ENCODE results near the gene FLACC1.

- TF ChIP-seq POLR2A (IDR thresholded peaks at IDR 0.05; ENCODE audit: low read length): no peak
- no peak for TF ChIP-seq GATA1 (IDR thresholded peaks at IDR 0.05; ENCODE audit: low read depth, low read length)
Measured at GRCh38 chr2:201275069-201275468, 82.1 kb downstream of the FLACC1 start.

Measured in erythroblast (primary cell).